HG02938 (cell line): Measurements from ENCODE around the gene LMTK2.

ENCODE experiments used
- ATAC-seq: cut with Tn5 transposase; IDR thresholded peaks from one replicate; pipeline ENCODE4 v1.9.1; 2021; ENCODE audit warnings: mild to moderate bottlenecking, moderate library complexity; ENCODE audit not compliant: unreplicated experiment

Gene LMTK2

DNA sequence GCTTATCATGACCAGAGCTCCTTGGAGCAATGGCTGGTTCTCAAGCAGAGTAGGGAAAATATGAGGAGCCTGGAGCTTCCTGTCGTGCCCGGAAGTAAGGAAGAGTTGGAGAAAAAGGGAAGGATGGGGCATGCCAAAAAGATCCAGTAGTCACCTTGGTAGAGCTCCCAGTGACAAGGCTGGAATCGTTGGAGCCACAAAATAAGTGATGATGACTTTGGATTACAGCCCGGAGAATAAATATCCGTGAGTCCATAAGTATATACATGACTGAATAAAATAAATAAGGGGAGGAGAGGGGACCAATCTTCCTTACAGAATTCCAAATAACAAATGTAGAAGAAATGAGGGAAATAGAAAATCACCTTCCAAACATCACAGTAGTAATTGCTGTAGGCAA is 29.3 kb downstream of the LMTK2 start:
- no peak for ATAC-seq

DNA sequence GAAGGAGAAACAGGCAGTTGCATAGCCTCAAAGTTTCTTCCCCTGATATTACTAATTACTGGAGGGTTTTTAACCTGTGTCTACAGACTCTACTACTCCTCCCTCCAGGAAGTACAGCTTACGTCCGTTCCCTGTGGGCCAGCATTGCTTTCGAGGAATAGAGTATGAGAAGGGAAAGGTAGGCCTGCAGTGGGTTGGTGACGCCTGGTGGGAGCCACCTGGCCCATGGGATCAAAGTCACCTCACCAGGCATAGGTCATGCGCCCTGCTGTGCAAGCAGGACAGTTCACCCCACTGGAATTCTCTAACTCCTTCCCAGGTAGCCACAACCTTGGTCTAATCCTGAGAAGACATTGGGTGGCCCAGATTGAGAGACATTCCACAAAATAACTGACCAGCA is 29.8 kb downstream of the LMTK2 start:
- no peak for ATAC-seq

DNA sequence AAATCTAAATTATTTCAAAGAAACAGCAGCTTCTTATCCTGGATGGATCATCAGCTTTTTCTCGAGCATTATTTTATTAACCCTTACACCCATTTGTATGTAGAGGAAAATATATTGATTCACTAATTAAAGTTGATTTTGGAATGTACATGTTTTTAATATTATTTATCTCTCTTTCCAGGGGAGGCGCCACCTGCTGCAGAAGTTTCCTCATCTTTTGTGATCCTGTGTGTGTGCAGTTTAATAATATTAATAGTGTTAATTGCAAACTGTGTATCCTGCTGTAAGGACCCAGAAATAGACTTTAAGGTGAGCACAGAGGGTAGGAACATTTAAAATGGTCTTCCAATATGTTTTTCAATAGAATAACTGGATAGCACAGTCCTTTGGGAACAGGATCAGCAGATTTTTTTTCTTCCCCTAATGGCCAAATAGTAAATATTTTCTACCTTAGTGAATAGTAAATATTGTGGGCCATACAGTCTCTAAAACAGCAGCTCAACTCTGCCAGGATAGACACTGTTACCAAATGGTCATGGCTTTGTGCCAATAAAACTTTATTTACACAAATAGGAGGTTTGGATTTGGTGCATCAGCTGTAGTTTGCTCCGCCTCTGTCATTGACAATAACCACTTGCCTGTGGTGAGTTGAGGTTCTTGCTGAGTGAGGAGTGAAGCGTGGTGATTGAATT is 30.6 kb downstream of the LMTK2 start:
- ATAC-seq = no peak

DNA sequence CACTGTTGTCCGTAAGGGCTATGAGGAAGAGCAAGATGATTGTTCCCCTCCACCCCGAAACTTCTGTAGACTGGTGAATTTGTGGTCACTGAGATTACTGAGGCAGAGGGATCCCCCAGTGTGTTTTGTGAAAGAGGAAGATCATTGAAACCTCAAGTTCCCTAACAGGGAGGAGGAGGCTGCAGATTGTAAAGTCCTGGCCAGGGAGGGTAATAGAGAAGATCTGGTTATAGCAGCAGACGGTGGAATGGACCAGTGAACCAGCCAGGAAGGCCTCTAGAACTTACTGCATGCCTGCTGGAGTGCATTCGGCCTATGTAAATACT is 31.1 kb downstream of the LMTK2 start:
- ATAC-seq = peak; percentile 65

DNA sequence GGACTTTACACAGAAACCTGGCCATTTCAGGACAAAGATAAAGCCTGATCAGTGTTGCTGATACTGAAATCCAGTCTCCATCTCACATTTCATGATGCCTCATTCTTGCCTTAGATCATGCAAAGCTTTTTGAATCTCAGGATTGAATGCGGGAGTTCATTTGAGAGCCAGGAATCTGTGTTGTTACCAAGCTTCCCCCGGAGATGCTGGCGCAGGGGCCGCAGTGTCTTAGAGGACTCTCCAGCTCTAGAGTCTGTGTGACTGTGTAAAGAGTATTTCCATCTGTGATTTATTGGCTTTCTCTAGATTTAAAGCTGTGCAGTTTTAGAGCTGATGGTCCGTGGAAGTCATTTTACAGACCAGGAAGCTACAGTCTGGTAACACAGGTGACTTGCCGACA is 32.0 kb downstream of the LMTK2 start:
- ATAC-seq = no peak

DNA sequence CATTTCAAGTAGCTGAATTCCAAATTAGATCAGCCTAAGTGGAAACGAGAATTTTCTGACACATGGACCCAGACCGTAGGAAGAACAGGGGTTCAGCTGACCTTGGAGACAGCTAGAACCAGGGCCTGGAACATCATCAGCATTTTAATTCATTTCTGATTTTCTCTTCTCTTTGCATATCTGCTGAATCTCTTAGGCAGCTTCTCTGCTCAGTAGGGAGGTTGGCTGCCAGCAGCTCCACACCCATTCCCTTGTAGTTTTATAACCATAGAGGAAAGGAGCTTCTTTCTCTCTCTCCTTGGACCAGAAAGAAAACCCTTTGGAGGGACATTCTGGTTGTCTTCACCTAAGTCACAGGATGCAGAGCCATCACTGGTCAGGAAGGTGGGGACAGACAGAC is 36.0 kb downstream of the LMTK2 start:
- ATAC-seq = no peak

DNA sequence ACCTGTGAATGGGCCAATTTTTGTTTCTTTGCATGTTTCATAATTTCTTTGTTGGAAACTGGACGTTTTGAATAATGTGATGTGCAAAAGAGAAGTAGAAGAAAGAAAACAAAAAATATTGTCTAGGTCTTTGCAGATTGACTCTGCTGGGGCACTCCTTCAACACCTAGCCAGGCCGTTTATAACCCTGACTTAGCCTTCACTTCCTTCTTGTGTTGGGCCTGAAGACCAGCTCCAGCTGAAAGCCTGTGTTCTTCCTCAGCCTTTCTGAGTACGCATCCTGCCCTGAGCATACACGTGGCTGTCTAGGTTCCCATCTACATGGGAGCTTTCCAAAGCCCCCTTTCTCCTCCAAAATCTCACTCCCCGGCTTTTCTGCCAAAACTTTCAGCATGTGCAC is 41.9 kb downstream of the LMTK2 start:
- ATAC-seq = no peak

DNA sequence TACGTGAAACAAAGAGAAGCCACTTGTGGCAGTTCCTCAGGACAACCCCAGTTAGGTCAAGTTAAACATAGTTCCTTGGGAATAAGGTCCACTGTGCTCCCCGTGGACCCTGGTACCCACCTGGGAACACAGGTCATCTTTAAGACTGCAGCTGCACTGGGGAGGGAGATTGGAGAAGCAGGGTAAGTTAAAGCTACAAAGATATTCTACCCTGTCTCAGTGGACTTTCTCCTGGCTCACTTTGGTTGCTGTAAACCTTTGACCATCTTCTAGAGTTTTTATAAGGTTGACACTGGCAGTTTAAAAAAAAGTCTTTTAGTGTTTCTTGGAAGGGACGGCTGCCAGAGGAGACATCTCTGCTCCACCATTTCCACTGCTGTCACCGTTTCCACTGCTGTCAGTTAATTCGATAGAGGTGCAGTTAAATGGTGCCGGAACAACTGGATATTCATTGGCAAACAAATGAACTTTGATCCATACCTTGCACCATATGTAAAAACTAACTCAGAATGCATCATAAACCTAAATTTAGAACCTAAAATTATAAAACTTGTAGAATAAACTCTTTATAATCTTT is 42.5 kb downstream of the LMTK2 start:
- no peak for ATAC-seq

DNA sequence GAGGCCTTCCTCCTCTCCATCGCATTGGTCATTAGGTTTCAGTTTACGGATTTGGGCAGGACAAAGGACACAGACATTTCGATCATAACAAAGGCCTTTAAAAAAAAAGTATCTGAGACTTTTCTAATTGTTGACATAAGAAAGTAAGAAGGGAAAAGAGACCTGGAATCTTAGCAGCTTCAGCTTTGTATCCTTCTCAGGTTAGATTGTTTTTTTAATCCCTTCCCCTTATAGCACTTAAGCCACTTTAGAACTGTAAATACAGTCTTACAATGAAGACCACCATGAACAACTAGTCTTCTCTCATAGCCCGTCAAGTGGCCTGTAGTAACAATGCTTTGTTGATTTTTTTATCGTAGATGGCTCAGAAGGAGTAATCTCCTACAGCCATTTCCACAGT is 45.2 kb downstream of the LMTK2 start:
- ATAC-seq = no peak

DNA sequence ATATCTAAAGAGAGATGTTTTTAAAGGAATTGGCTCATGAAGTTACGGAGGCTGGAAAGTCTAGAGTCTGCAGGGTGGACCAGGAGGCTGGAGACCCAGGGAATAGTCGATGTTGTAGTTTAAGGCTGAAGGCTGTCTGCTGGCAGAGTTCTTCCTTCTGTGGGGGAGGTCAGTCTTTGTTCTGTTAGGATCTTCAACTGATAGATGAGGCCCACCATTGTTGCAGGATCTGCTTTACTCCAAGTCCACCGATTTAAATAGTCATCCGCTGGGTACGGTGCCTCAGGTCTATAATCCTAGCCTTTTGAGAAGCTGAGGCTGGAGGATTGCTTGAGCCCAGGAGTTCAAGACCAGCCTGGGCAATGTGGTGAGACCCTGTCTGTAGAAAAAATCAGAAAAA is 50.0 kb downstream of the LMTK2 start:
- ATAC-seq = no peak

DNA sequence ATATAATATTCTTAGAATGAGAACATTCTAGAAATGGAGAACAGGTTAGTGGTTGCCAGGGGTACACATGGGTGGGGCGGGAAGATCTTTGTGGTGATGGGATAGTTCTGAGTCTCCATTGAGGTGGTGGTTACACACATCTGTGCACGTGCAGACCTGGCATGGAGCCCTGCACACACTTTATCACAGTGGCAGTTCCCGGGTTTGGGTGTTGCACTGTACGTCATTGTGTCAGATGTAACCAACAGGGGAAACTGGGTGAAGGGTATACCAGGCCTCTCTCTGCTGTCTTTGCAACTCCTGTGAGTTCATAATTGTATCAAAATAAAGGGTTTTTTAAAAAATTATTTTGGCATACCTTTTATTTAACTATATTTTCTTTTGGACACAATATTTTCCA is 51.1 kb downstream of the LMTK2 start:
- ATAC-seq = no peak

DNA sequence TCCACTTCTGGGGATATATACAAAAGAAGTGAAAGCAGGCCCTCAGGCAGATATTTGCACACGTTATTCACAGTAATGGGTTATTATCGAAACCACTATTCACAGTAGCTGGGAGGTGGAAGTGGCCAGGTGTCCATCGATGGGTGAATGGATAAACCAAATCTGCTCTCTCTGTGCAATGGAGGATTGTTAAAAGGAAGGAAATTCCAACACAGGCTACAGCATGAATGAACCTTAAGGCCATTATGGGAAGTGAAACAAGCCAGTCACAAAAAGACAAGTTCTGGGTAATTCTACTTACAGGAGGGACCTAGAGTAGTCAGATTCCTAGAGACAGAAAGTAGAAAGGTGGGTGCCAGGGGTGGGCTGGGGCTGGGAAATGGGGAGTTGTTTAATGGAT is 56.1 kb downstream of the LMTK2 start:
- no peak for ATAC-seq

DNA sequence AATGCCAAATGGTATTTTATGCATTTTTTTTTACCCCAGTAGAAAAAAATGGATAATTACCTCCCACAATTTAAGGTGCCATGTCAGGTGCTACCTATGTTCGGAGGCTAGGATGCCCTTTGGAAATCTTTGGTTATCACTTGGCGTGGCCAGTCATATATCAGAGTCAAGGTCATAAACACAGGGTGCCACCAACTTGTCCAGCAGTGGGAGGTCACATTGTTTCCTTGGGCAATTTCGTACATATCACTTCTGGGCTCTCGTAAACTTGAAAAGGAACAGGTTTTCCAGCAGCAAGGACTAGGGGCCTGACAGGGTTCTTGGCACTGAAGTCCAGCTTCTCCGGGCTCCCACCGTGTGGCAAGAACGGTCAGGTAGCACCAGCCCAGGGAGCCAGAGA is 56.6 kb downstream of the LMTK2 start:
- no peak for ATAC-seq

DNA sequence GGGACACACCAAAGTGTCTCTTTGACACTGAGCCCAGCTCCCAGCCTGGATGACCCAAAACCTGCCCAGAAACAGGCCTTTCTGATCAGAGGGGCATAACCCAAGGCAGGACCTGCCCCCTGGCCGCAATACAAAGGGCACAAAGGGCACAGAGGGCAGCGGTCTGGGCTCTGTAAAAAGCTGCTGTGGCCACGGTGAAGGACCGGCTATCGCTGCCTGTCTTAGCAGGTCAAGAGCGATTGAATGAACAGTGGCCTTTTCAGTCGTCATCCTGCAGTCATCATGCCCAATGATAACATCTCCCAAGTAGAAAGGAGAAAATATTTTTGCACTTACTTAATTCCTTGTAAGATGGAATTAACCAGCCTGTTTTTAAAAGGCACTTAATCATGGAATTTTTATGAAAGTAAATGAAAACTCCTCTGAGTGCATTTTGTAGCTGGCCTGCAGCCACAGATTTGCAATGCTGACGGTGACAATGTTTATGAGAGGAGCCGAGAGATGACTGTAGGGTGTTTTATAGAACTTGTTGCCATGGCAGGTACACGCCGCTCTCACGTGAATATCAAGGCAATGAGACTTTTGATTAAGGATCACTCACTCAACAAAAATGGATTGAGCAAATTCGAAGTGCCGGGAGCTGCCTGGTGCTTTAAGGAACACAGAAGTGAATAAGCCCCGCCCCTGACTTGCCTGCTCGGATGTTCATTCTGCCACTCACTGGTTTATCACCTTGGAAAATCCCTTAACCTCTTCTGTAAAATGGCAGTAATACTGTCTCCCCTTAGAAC is 57.2 kb downstream of the LMTK2 start:
- ATAC-seq = no peak

DNA sequence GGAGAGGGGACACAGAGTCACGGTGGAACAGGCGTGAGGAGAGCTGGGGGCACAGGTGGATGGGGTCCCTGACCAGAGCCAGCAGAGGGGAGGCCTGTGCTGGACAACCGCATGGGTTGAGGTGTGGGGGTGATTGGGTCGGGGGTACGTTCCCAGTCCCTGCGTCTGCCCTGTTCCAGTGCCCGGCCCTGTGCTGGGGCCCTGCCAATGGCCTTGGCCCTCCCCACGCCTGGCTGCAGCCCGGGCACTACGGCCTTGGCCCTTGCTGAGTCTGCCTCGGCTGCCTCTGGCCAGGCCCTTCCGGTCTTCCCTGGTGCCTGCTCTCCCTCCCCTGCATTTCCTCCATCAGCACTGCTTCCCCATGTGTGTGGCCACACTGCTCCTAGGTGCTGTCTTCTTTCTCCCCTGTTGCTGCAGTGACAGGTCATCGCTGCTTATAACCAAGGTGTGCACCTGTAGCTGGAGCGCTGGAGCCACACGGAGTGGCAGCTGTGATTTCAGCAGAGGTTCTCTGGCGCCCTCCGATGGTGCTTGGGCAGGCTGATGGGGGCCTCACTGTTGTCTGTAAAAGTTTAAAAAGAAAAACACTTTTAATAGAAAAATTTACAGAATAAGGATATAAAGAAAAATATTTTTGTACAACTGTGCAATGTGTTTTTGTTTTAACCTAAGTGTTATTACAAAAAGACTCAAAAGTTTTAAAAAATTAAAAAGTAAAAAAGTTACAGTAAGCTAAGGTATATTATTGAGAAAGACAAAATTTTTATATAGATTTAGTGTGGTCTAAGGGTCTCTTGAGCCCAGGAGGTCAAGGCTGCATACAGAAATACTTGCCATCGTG is 59.4 kb downstream of the LMTK2 start:
- no peak for ATAC-seq

DNA sequence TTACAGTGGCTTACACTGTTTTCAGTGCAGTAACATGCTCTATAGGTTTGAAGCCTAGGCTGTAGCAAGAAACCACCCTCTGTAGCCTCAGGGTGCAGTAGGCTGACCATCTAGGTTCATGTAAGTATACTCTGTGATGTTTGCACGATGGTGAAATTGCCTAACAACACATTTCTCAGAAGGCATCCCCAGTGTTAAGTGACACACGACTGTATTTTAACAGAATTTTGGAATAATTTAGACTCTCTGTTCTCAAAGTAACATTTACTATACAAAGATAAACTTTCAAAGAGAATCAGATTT is 60.0 kb downstream of the LMTK2 start:
- ATAC-seq = no peak

DNA sequence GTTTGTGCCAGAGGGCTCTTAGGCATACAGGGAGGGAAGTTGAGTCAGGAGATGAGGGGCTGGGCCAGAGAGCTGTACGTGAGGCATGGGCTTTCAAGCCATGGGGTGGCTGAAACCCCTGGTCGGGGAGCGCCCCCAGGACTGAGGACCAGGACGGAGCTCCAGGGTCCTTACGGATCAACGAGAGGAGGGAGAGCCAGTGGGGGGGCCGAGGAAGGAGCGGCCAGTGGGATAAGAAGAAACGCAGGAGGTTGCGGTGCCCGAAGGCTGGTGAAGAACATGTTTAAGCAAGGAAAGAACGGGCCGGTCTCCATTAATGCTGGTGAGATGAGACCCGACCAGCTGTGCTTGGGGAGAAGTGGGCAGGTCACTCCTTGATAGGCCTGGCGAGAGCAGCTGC is 61.0 kb downstream of the LMTK2 start:
- ATAC-seq = no peak

DNA sequence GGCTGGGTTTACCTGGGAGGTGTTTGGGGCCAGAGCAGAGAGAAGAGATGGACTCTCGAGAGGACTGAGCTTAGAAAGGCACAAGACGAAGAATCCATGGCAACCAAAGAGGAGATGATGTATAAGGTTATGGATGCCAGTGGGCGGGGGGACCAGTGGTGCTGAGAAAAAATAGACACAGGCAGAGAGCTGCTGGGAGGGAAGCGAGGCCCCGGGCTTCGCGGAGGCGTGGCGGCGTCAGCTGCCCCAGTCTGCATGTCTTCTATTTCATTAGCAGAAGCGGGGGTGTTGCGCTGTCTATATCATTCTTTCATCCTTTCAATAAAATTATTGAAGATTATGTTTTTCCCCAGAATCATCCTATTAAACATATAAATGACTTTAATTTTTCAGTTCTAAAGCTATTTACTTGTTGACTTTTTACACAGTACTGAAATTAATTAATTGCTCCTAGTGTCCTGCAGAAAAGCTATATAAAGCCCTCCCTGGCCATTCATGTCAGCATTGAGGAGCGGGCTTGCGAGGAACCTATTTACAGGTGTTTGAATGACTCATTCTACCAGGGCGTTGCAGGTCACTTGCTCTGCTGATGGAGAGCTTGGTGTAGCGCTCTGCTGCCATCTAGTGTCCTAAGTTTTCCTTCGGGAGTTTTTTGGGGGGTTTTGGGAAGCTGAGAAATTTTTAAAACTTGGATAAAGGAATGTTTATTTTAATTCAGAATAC is 61.7 kb downstream of the LMTK2 start:
- no peak for ATAC-seq

DNA sequence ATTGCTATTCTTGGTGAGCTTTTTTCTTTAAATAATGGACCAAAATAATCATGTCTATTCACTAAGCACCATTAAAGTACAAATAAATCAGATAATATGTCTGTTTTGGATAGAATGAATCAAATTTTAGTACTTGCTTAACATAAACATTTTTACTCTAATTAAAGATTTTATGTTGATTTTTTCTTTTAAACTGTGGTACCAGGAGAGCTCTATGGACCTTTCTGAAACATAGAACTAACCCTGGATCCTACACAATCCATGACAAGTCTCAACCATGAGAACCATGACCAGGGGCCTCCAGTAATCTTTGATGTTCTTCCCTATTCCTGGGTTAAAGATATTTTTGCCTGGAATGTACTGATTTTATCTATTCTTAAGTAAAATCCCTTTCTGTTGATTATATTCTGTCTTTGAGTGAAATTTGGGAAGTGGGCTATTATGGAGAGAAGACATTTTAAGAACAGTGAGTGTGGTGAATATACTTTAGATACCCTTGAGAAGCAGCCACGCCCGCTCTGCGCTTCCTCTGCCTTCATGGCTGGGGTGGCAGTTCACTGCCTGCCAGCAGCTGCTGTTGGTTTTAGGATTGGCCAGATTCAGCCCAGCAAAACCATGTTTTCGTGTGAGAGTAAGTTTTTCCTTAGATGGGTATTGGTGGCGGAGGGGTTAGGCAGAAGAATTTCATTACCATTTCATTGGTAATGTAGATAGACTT is 62.4 kb downstream of the LMTK2 start:
- no peak for ATAC-seq

DNA sequence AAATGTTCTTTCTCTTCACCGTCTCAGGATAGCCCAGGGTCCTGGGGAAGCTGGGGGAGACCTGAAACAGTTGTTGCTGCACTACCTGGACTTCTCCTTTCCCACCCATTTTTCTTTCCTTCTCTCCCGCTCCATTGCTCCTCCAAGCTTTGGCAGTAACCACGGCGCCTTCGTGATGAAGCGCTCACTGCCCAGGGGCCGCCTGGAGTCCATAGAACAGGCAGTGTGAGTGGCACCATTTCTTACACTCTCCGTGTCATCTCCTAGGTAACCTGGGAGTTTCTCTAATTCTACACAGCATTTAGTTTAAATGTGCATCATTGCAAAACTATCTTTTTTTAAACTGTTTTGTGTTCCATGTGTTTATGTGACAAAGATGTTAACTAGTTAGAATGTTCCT is 64.3 kb downstream of the LMTK2 start:
- no peak for ATAC-seq

DNA sequence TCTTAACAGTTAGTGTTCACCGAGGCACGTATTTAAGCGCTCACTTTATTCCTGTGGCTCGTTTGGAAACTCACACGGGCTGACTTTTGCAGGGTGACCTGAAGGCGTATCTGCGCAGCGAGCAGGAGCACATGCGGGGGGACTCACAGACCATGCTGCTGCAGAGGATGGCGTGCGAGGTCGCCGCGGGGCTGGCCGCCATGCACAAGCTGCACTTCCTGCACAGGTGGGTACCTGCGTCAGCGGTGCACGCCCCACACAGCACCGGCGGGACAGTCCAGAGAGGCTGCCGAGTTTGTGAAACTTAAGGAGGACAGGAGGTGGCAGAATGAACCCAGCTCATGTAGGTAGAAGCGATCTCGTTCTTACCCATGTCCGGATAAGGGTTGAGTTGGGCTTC is 64.8 kb downstream of the LMTK2 start:
- no peak for ATAC-seq
